ENCODE data around the gene ARHGAP4.

The ARHGAP4 gene

GRCh38 chrX:153861151-153861550 is 64.9 kb downstream of the ARHGAP4 start:
- POLR2A ChIA-PET (ENCODE audit: low non-redundant PET), result no interaction called here
- H3K27ac ChIP-seq, result no peak overlapping the region
- CTCF ChIA-PET, result no interaction called here
- no peak for TF ChIP-seq CTCF (conservative IDR thresholded peaks at IDR 0.05; ENCODE audit: low read depth)
- no peak for DNase-seq (ENCODE audit: low spot score)

Data from RWPE1 (cell line).